HG02610 (cell line): ENCODE measurements around the gene PARD3.
A peak's percentile ranks its signal among the peaks of the same experiment; 100 is the strongest.

ENCODE experiments used
- ATAC-seq: cut with Tn5 transposase; IDR thresholded peaks from one replicate; pipeline ENCODE4 v1.9.1; 2021; ENCODE audit warnings: mild to moderate bottlenecking, moderate library complexity; ENCODE audit not compliant: unreplicated experiment

The PARD3 gene

DNA sequence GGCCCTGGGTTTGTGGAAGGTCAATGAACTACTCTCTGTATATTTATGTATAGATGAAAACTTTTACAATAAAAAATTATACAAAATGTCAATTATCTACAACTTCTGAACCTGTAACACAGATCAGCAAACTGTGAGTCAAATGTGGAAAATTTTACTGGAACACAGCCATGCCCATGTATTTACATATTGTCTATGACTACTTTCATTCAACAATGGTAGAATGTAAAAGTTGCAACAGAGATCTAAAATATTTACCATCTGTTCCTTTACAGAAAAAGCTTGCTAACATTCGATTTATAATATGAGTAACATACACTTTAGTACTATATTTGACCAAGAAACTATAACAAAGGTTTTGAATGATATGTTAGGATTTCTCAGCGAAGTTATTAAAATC is 481.6 kb downstream of the PARD3 start:
- ATAC-seq, result no peak

DNA sequence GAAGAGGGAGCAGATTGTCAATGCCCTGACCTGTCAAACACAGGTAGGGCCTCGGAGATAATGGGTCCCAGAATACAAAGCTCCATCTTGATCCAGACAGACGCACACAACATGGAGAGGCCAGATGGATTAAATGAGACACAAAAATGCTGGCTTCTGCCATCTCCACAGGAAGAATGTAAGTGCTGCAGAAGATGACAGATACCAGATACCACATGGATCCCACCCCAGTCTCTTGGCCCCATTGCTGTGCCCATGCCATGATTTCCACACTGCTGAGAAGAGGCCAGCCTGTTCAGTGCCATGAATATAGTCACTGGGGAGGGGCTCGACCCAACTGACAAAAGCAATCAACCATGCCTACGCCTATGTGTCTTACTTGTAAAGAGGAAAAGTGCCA is 487.9 kb downstream of the PARD3 start:
- no peak for ATAC-seq

DNA sequence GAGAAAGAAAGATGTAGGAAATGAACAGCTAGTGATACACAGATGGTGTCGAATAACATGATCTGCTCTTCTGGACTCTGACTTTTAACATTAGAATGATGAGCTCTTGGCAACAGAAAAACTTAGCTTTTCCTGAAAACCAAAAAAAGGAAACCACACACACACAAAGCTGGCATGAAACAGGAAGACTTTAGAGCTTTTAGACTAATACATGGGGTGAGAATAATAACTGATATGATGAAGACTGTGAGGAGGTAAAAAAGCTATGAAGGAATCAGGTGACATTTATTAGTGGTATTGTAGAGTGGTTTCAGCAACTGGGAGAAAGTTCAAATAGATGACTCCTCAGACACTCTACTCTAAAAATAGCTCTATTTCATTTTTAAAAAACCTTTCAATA is 491.9 kb downstream of the PARD3 start:
- no peak for ATAC-seq

DNA sequence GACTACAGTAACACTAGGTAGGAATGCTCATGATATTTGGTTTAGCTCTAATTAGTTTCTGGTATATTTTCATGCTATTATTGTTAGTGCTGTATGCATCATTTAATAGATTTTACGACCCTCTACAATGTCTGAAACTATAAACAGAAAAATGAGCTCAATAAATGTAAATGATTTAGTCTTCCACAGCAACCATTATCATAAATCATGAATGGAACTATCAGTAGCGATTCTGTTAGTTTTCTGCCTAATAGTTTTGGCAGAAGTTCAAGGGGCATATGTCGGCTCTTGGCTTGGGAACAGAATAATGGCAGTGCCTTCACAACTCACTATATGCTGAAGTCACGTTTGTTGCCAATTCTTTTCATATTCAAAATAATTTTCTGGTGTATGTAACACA is 494.8 kb downstream of the PARD3 start:
- no peak for ATAC-seq

DNA sequence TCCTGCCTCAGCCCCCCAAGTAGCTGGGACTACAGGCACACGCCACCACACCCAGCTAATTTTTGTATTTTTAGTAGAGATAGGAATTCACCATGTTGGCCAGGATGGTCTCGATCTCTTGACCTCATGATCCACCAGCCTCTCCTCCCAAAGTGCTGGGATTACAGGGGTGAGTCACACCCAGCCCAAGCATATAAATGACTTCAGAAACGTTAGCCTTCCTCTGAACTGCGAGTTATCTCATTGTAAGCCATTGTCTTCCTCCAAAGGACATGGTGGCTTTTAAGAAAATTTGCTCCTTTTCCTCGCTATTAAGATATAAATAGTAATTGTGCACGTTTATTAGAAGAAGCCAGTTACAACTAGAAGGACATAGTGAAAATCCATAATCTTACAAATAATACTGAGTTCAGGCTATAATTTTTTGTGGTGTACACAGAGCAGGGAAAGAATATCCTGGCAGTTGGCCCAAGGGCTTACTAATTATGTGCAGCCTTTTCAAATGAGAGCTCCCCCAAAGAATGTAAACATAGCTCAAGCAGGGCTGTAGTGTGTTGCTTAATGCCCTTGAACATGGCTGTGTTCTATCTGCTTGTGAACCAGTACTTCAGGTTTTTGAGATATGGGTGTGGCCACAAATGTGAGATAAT is 495.8 kb downstream of the PARD3 start:
- ATAC-seq, result no peak

DNA sequence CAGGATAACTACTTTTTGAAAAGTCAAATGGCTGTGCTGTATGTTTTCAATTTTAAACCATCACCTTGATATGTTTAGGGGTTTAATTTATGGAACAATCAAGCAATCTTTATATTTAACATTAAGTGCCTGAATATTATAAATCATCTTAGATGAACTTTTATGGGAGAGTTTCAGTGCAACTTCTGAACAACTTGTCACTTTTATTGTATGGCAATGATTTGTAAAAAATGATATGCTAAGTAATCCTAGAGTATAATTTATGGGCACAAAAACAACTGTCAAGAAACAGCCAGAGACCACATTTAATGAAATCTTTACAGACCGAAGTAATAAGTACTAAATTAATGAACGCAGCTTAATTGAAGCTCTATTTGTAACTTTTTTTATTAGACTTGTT is 498.9 kb downstream of the PARD3 start:
- ATAC-seq, result no peak

DNA sequence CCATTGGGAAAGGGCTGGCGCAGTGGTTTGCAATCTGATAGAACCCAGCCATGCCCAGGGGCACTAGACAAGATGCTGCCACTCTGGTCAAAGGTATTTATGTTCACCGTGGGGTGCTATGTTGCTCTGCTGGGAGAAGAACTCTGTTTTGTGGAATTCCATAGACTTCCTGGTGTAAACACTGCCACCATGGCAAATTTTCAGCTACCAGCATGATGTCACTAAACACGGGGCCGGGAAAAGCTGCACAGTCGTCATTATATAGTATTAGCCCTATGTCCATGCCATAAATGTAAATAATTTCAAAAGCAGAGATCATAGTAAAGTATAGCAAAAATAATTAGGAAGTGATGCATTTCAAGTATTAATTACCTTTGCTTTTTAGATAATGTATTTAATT is 500.6 kb downstream of the PARD3 start:
- no peak for ATAC-seq

DNA sequence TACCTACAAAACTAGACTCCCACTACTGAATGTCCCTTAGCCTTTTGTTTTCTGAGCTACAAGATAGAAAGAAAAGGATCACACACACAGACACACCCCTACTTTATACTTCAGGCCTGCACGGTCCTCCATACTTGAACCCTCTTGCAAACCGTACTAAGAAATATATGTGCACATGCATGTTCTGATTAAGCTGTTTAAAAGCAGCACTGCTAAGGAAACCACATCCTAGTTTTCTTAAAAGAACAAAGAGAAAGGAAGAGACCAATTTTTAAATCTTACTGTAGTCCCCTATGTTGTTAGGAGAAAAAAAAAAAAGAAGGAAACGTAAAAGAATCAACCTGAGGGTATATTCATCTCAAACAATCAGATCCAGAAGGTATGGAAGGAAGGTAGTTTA is 501.2 kb downstream of the PARD3 start:
- no peak for ATAC-seq

DNA sequence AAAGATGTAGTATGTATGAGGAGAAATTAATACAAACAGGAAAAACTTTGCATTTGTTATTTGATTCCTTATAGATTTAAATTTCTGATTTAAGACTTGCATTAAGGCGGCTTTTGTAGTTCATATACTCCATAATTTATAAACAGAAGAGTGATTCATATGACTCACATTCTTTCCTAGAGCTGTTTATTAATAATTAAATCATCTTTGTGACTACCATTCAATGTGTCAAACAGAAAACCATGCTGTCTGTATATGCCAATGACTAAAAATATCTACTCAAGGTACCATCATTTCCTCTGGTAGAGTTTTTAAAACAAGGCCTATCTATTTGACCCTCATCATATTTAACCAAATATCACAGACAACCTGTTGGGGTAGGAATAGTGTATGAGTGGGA is 501.7 kb downstream of the PARD3 start:
- ATAC-seq, result no peak

DNA sequence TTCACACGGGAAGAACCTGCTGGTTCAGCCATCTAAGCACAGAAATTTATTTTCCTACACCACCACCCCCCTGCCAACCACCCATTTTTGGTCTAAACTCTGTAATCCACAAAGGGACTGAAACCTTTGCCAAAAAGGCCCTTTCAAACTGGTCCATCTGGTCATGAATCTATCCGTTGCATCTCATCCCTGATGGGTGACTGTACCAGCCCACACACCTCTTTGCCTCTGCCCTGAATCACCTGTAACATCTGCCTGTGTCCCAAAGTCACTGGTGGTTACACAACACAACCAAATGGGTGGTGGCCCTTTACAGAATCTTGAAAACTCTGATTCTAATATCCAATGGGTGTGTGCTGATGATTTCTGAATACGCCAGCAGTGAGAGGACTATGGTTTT is 503.4 kb downstream of the PARD3 start:
- ATAC-seq, result no peak

DNA sequence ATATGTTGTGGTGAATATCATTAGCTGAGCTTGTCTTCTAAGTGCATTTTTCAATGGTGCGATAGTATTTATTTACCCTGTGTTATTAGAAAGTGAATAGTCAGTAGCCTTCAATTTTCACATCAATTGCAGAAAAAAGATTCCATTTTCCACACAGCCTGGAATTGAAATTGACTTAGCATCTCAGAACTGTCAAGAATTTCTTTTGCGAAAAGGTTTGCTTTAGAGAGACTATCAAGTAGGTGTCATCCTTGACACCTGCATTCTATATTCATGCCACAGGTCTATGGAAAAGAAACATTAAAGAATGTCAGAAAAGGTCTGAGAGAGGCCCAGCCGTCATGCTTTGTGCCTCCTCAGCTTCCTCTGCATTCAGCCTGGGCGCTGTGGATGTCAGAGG is 504.9 kb downstream of the PARD3 start:
- no peak for ATAC-seq

DNA sequence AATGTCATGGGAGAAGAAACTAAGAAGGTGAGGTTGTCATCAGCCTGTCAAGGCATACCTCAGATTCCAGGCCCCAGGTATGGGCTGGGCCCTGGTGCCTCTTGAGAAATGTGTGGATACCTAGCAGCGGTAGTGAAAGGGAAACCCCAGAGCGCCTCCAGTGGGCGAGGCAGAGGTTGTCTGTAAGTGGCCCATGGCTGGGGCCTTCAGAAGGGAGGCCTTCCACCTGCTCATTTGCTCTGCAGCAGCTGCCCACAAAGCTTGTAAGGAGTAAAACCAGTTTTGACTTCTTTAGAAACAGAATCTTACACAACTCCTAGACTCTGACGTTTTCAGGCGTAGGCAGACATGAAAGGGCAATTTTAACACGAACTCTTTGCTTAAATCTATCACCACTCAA is 509.9 kb downstream of the PARD3 start:
- peak; percentile 47 for ATAC-seq

DNA sequence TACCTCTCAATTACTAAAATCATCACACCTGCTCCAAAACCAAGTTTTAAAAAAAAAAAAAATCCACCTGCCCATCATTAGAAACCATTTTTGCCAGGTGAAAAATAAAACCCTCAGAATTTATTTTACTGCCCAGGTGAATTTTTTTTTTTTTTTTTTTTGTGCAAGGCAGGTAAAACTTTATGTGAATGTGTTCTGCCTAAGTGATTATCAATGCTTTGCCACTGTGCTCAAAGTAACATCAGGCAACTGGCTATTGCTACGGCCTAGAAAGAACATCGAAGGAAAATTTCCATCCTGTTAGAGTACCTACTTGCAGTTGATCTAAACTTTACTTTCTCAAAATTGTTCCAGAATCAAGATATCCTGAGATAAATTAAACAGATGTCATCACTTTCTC is 512.1 kb downstream of the PARD3 start:
- ATAC-seq, result no peak

DNA sequence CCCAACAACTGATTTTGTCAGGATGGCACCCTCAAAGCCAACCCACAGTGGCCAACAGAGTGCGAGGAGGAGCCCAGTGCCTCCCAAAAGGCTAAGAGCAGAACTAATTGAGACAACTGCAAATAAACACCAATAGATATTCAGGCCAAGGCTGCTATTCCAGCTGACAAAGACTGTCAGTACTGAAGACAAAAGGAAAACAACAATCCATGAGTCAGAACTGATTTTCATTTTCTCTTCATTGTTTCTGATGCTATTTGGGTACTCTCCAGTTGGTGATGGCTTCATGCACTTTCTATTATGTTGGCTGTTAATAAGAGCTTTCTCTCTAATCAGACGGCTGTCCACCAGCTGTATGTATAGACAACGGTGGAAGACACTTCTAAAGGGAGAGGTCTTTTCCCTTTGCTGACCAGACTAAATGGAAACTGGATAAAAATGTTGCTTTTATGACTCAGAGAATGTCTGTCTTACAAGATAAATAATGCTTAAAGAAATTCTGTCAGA is 515.9 kb downstream of the PARD3 start:
- no peak for ATAC-seq

DNA sequence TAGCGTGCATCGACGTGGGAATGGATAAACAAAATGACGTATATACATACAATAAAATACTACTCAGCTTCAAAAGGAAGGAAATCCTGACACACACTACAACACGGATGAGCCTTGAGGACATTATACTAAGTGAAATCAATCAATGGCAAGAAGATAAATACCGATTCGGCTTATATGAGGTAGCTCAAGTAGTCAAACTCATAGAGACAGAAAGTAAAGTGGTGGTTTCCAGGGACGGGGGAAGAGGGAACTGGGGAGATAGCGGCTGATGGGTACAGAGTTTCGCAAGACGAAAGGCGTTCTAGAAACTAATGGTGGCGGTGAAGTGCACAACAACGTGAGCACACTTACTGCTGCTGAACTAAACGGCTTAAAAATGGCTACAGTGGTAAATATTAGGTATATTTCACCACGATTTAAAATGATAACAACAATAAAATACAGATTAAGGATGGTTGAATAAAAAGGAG is 516.7 kb downstream of the PARD3 start:
- no peak for ATAC-seq

DNA sequence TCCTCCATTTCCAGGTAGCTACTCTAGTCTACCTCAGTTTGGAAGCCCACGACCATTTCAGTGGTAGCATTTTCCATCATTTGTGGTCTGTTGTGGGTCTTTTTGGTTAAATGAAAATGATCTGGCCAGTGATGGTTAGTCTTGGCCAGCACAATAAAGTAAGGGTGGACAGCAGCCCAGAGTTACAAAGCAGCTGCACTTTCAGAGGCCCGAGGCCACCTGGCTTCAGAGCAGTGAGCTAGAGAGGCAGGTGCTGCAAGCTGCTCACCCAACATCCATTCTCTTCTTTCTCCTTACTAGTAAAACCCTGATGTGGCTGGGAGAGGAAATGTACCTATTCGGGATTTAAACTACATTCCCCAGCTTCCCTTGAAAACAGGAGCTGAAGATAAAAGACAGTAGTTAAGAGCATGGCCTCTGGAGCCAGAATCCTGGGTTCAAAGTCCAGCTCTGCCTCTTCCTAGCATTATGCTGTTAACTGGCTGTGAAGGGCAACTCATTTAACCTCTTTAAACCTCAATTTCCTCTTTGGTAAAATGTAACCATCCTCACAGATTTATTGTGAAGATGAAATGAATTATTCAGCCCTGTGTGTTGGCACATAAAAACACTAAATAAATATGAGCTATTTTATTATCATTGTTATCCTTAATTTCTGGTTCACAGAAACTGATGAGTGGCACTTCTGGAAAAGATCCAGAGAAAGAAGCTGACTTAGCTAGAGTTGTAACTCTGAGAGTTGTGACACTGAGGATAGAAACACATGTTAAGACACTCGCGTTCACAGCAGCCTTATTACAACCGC is 517.4 kb downstream of the PARD3 start:
- no peak for ATAC-seq

DNA sequence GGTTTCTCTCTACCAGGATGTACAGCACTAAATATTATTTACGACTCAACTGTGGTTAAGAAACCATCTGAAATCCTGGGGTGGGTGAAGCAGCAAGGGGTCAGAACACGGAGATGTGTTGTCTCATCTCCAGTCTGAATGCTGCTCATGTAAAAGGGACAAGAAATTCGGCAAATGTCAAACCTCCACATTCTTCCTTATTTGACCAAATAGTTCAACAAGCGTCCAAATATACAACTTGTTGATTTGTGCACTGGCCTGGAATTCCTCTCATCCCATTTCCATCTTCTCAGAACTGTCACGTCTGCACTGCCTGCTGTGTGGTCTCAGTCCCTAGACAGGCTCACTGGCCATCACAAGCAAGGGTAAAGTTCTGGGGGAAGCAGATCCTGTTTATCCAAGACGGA is 520.0 kb downstream of the PARD3 start:
- no peak for ATAC-seq

DNA sequence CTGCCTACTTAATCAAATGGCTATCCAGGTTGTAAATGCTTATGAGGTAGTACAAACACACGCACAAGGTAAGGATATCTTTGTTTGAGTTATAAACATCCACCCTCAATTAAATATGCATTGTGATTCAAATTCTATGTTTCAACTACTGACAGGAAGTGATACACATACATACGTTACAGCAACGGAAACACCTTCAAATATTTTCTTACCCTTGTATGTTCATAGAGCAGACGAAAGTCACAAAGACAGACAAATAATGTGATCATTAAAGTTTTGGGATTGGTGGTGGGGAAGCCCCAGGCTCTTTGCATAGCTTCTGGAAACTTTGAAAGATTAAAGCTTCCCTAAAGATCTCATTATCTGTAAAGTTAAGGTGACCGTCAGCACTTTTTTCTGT is 521.0 kb downstream of the PARD3 start:
- no peak for ATAC-seq

DNA sequence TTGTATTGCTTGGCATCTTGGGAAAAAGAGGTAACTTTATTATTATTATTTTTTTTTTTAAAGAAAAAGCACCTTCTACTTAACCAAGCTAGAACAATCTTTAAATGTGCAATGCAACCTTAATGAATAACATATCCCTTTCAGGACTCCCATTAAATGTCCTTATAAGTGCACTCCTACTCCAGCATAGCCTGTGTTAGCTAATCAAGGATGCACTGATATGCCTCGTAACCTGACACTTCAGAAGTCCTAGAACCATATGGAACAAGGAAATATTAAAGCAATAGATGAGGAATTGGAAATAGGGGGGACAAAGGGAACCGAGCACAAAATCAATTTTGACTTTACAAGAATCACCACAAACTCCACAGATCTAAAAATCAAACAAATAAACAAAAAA is 522.4 kb downstream of the PARD3 start:
- no peak for ATAC-seq

DNA sequence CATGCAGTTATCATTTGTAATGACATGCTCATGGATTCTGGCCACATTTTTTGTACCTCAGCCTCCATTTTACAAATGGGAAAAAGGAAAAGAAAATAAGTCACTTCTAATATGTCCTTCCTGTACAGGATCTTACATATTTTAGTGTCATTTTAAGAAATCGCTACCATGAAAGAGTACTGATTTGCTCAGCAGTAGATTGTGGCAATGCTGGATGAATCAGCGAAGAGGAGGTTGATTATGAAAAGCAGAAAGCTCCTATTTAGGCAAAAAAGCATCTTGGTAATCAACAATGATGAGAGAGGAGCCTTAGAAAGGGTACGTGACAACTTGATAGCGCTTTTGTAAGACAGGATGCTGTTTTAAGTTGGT is 522.9 kb downstream of the PARD3 start:
- ATAC-seq, result no peak

DNA sequence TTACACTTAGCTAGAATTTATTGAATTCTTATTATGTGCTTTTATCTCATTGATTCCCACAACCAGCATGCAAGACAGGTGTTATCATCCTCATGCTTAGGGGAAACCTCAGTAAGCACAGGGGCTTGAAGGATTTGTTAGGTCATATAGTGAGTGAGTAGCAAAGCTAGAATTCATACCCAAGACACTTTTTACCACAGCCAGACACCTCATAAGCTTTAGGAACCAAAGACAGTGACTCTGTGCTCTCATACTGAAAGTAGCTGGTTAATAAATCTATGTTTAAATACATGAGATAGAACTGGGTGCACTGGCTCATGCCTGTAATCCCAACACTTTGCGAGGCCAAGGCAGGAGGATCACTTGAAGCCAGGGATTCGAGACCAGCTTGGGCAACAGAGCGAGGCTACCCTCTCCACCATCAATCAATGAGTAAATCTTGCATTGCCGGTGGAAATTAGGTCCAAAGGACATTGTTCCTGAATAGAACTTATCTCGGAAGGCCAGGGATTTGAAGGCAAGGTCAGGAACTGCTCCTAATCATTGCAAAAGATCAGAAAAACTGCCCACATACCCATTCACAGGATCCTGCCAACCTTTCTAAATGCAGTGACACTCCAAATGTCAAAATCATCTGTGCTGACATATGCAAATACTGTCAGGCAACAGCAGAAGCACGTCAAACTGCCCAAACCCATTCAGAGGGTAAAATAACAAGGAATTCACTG is 523.5 kb downstream of the PARD3 start:
- peak; percentile 70 for ATAC-seq
